H1 (cell line): Measurements from ENCODE around the gene SLC6A12. TPM values are rescaled to one million over a fixed set of nuclear protein-coding genes. Genes with fewer than 3 reads are reported as not detected.
A peak's percentile ranks its signal among the peaks of the same experiment; 100 is the strongest.

Experiments used
- CBX8 ChIP-seq: fragments of 300-800, 300-1000 bp; sonication (generic); IDR thresholded peaks from 2 replicates; pipeline ENCODE4 v1.7.1; 2016; ENCODE audit warnings: low read depth, low read length, borderline replicate concordance
- CEBPB ChIP-seq: IDR thresholded peaks from 2 replicates; pipeline ENCODE4 v1.6.1; 2012; ENCODE audit warnings: low read depth, low read length
- CTBP2 ChIP-seq: IDR thresholded peaks from 2 replicates; pipeline ENCODE4 v1.7.0; 2011; ENCODE audit warnings: borderline replicate concordance, mild to moderate bottlenecking, moderate library complexity, mixed read lengths, low read length; ENCODE audit not compliant: insufficient read depth, insufficient read length
- CTCF ChIP-seq, 3 experiments: IDR thresholded peaks; 1 replicate in 2 of 3; 2 replicates in 1 of 3; pipeline versions ENCODE4 v1.5.1 to v1.6.1; 2011; ENCODE audit warnings: low read length in 3 of 3, mild to moderate bottlenecking in 3 of 3, inconsistent platforms in 2 of 3, low read depth in 1 of 3, moderate library complexity in 1 of 3; ENCODE audit not compliant: insufficient read depth in 1 of 3; ENCODE audit errors: control extremely low read depth in 1 of 3
- EP300 ChIP-seq, 2 experiments: IDR thresholded peaks; 1 replicate in 1 of 2; 2 replicates in 1 of 2; pipeline ENCODE4 v1.6.1; 2011 to 2012; ENCODE audit warnings: low read depth in 2 of 2, low read length in 2 of 2, mild to moderate bottlenecking in 2 of 2, borderline replicate concordance in 1 of 2, inconsistent platforms in 1 of 2, moderate library complexity in 1 of 2
- KDM1A ChIP-seq: fragments of 200-600, 300-600 bp; sonication (generic); IDR thresholded peaks from 2 replicates; pipeline ENCODE4 v1.7.1; 2016; ENCODE audit warnings: mild to moderate bottlenecking, low read length, borderline replicate concordance
- KDM4A ChIP-seq: IDR thresholded peaks from one replicate; pipeline ENCODE4 v1.7.1; 2012; ENCODE audit warnings: low read depth, mild to moderate bottlenecking, moderate library complexity, low read length, inconsistent platforms; ENCODE audit not compliant: severe bottlenecking
- MAX ChIP-seq: IDR thresholded peaks from 2 replicates; pipeline ENCODE4 v1.6.1; 2012; ENCODE audit warnings: inconsistent platforms
- NRF1 ChIP-seq: IDR thresholded peaks from 2 replicates; pipeline ENCODE4 v1.6.1; 2011; ENCODE audit warnings: mild to moderate bottlenecking, low read depth, low read length, improper control_type of control experiment
- RBBP5 ChIP-seq: IDR thresholded peaks from 2 replicates; pipeline ENCODE4 v1.7.1; 2012; ENCODE audit warnings: low read depth, mild to moderate bottlenecking, inconsistent platforms, low read length, moderate library complexity, borderline replicate concordance
- SAP30 ChIP-seq: fragments of 300-600 bp; sonication (generic); IDR thresholded peaks from 2 replicates; pipeline ENCODE4 v1.7.1; 2012; ENCODE audit warnings: low read length, moderate library complexity, mild to moderate bottlenecking, inconsistent platforms; ENCODE audit not compliant: insufficient read depth, insufficient replicate concordance
- SRF ChIP-seq: IDR thresholded peaks from 2 replicates; pipeline ENCODE4 v1.6.1; 2011; ENCODE audit warnings: mild to moderate bottlenecking, low read depth, low read length, moderate library complexity
- polyA plus RNA-seq, 7 experiments: library from polyadenylated mRNA; depleted of rRNA in 3 of 7; stranded (reverse) in 5 of 7; unstranded in 2 of 7; fragments of >200 nt in 5 of 7; fragments of 200-250 nt in 2 of 7; gene quantifications; 1 replicate in 5 of 7; 2 replicates in 1 of 7; 4 replicates in 1 of 7; pipeline versions ENCODE4 v1.2.1 to v1.2.3, GENCODE V29; 2011 to 2013; ENCODE audit warnings: missing spikeins in 2 of 7, mixed read lengths in 2 of 7
- total RNA-seq: library from RNA; stranded (reverse); fragmentation: NEBNext Ultra II Directional; extraction: Animal tissue kit (Norgen Biotek cat#: 25700); gene quantifications from 2 replicates; pipeline ENCODE4 v1.2.1, GENCODE V29; 2021
- TF ChIP-seq, protein P1 (sequence below): IDR thresholded peaks from 2 replicates; pipeline ENCODE4 v1.6.1; 2012; ENCODE audit warnings: inconsistent platforms

The SLC6A12 gene
- total and polyA plus RNA-seq, 2 of the 8 experiments (the other 6 are each of a cell fraction or from before 2014, with no cell fraction given): 0.70 to 1.1 TPM

DNA sequence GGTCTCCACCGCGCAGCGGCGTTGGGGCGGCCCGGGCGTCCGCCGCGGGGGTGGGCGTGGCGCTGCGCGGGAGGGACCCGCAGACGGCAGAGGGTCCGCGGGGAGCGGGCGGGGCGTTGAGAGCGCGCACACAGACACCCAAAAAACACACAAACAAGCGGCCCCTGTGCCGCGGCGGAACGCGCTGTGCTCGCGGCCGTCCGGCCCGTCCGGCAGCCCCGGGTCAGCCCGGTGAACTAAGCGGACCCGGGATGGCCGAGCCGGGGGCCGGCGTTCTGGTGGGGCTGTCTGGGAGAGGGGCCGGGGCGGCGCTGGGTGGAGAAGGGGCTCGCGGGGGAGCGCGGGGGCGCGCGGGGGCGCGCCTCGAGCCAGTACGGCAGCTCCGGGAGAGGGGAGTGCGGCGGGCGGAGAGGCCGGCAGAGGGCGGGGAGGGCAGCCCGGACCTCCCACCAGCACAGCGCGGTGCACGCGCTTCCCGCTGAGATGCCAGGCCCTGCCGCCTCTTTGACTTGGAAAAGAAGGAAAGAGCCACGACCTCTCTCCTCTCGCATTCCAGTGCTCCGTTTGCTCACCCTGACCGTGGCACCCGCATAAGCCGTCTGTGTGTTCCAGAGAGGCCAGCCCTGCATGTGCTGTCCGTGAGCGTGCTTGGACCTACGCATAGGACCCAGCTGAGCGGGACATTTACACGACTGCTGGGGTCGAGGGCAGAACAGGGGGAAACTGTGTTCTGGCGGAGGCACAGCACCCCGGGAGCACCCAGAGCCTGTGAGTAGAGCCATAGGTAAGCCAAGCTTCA lies 10.3 kb downstream of the SLC6A12 start (continued):
- TF ChIP-seq EP300 (IDR thresholded peaks at IDR 0.05; ENCODE audit: borderline replicate concordance in 1 of 2, low read depth in 2 of 2, low read length in 2 of 2): no peak
- no peak for TF ChIP-seq CEBPB
- no peak for TF ChIP-seq CTBP2
- no peak for TF ChIP-seq NRF1
- no peak for TF ChIP-seq SRF
- peak; percentile 86 for TF ChIP-seq KDM4A
- peak; percentile 49 for TF ChIP-seq MAX
- no peak for TF ChIP-seq RBBP5
- no peak for TF ChIP-seq CBX8
- TF ChIP-seq, protein P1, sequence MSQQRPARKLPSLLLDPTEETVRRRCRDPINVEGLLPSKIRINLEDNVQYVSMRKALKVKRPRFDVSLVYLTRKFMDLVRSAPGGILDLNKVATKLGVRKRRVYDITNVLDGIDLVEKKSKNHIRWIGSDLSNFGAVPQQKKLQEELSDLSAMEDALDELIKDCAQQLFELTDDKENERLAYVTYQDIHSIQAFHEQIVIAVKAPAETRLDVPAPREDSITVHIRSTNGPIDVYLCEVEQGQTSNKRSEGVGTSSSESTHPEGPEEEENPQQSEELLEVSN: peak; percentile 29; the same call in 1 of the 2 replicates
- TF ChIP-seq CTCF (IDR thresholded peaks at IDR 0.05; ENCODE audit: control extremely low read depth in 1 of 3, insufficient read depth in 1 of 3, low read depth in 1 of 3, low read length in 3 of 3): peak; percentile 13 to 15 (median 14); a peak in 3 of 4 replicates
- TF ChIP-seq KDM1A: no peak
- no peak for TF ChIP-seq SAP30
